ENCODE results near the gene MORN1. TPM values are rescaled to one million over a fixed set of nuclear protein-coding genes. Genes with fewer than 3 reads are reported as not detected.

MORN1 gene
- total RNA-seq, 1 donor from 2014 or later, result 10.8 TPM

GRCh38 chr1:2307064-2307605 lies 84.2 kb downstream of the MORN1 start:
- Mint-ChIP-seq H3K36me3 (ENCODE audit: unreplicated experiment) (peaks cover 5% of the 10 kb centered on the region), H3K27ac (ENCODE audit: unreplicated experiment) (peak overlapping the region; percentile 72), H3K9me3 (ENCODE audit: unreplicated experiment) (peaks cover 24% of the 10 kb centered on the region)

GRCh38 chr1:2306151-2306978 lies 85.0 kb downstream of the MORN1 start:
- H3K36me3 Mint-ChIP-seq (ENCODE audit: unreplicated experiment), result peaks cover 5% of the 10 kb centered on the region
- no peak overlapping the region for H3K4me3 Mint-ChIP-seq (ENCODE audit: unreplicated experiment)
- H3K27ac Mint-ChIP-seq (ENCODE audit: unreplicated experiment), result no peak overlapping the region
- H3K9me3 Mint-ChIP-seq (ENCODE audit: unreplicated experiment), result peaks cover 25% of the 10 kb centered on the region
- H3K27me3 Mint-ChIP-seq (ENCODE audit: unreplicated experiment), result peaks cover 9% of the 10 kb centered on the region
- H3K4me1 Mint-ChIP-seq (ENCODE audit: low read depth, unreplicated experiment), result peaks cover 6% of the 10 kb centered on the region
- DNase-seq, result no peak
- no peak for TF ChIP-seq CTCF (IDR thresholded peaks at IDR 0.05; ENCODE audit: partially characterized antibody, unreplicated experiment)

More at GRCh38 chr1:2307064-2307605, 84.2 kb downstream of the MORN1 start:
- Mint-ChIP-seq H3K4me3 (ENCODE audit: unreplicated experiment) (no peak overlapping the region), H3K4me1 (ENCODE audit: low read depth, unreplicated experiment) (peaks cover 6% of the 10 kb centered on the region), H3K27me3 (ENCODE audit: unreplicated experiment) (peaks cover 9% of the 10 kb centered on the region)
- DNase-seq, result no peak
- TF ChIP-seq CTCF (IDR thresholded peaks at IDR 0.05; ENCODE audit: partially characterized antibody, unreplicated experiment), result no peak

- DNase-seq, result no peak
- Mint-ChIP-seq H3K36me3 (ENCODE audit: unreplicated experiment) (peaks cover 5% of the 10 kb centered on the region), H3K4me1 (ENCODE audit: low read depth, unreplicated experiment) (peaks cover 6% of the 10 kb centered on the region), H3K27me3 (ENCODE audit: unreplicated experiment) (peaks cover 14% of the 10 kb centered on the region), H3K9me3 (ENCODE audit: unreplicated experiment) (peaks cover 24% of the 10 kb centered on the region), H3K4me3 (ENCODE audit: unreplicated experiment) (no peak overlapping the region), H3K27ac (ENCODE audit: unreplicated experiment) (no peak overlapping the region)
- TF ChIP-seq CTCF (IDR thresholded peaks at IDR 0.05; ENCODE audit: partially characterized antibody, unreplicated experiment), result no peak
Observed at GRCh38 chr1:2304921-2305681, 86.3 kb downstream of the MORN1 start.

- Mint-ChIP-seq H3K4me1 (ENCODE audit: low read depth, unreplicated experiment) (peaks cover 9% of the 10 kb centered on the region), H3K9me3 (ENCODE audit: unreplicated experiment) (peaks cover 23% of the 10 kb centered on the region), H3K36me3 (ENCODE audit: unreplicated experiment) (peaks cover 5% of the 10 kb centered on the region), H3K4me3 (ENCODE audit: unreplicated experiment) (no peak overlapping the region), H3K27ac (ENCODE audit: unreplicated experiment) (no peak overlapping the region), H3K27me3 (ENCODE audit: unreplicated experiment) (peaks cover 14% of the 10 kb centered on the region)
- no peak for DNase-seq
- TF ChIP-seq CTCF (IDR thresholded peaks at IDR 0.05; ENCODE audit: partially characterized antibody, unreplicated experiment), result no peak
Observed at GRCh38 chr1:2304282-2304681, 87.1 kb downstream of the MORN1 start.
